ENCODE data around the gene SNAPC1. TPM values are rescaled to one million over a fixed set of nuclear protein-coding genes. Genes with fewer than 3 reads are reported as not detected.

SNAPC1 gene
- total and polyA plus RNA-seq, 2 donors (not counting 1 experiment from before 2014, with no cell fraction given) = 23.4 to 29.6 TPM

GRCh38 chr14:61832783-61833182 is 70.6 kb downstream of the SNAPC1 start:
- Histone ChIP-seq H4K20me1 (ENCODE audit: control insufficient read depth, extremely low read depth, insufficient read depth, low read length) (no peaks in the 10 kb centered on the region), H3K4me3 (replicated peaks in 1 of 4; ENCODE audit: control extremely low read depth in 1 of 4, insufficient read depth in 1 of 4, low read depth in 3 of 4, low read length in 4 of 4) (no peak overlapping the region), H3K36me3 (ENCODE audit: control insufficient read depth, insufficient read depth, low read length) (no peaks in the 10 kb centered on the region), H3K9me3 (ENCODE audit: control insufficient read depth, insufficient read depth, low read depth, low read length) (no peaks in the 10 kb centered on the region), H3K9ac (ENCODE audit: insufficient read depth, low read length) (no peak overlapping the region), H3K27me3 (ENCODE audit: control insufficient read depth, insufficient read depth, low read length) (peaks cover 3% of the 10 kb centered on the region), H2AFZ (ENCODE audit: low read length) (no peak overlapping the region), H3K79me2 (ENCODE audit: control insufficient read depth, insufficient read depth, low read length) (no peaks in the 10 kb centered on the region), H3K4me1 (ENCODE audit: control insufficient read depth, extremely low read depth, insufficient read depth, low read length) (no peaks in the 10 kb centered on the region), H3K27ac (ENCODE audit: insufficient read depth, low read length) (no peak overlapping the region), H3K4me2 (ENCODE audit: extremely low read depth, insufficient read depth, low read length) (no peak overlapping the region)
- TF ChIP-seq CTCF (conservative IDR thresholded peaks at IDR 0.05 in 1 of 2, IDR thresholded peaks at IDR 0.05 in 1 of 2; ENCODE audit: low read depth in 1 of 2, low read length in 2 of 2) (no peak), EZH2 (IDR thresholded peaks at IDR 0.05; ENCODE audit: low read length, missing control alignments) (no peak)
- DNase-seq (ENCODE audit: low read depth in 2 of 2) = no peak

- H2AFZ ChIP-seq (ENCODE audit: low read length) = no peak overlapping the region
- no peak for DNase-seq (ENCODE audit: low read depth in 2 of 2)
Measured at GRCh38 chr14:61836184-61836583, 74.0 kb downstream of the SNAPC1 start.

GRCh38 chr14:61836807-61837206 is 74.6 kb downstream of the SNAPC1 start:
- no peaks in the 10 kb centered on the region for H3K9me3 ChIP-seq (ENCODE audit: control insufficient read depth, insufficient read depth, low read depth, low read length)
- no peak overlapping the region for H3K9ac ChIP-seq (ENCODE audit: insufficient read depth, low read length)
- H3K27me3 ChIP-seq (ENCODE audit: control insufficient read depth, insufficient read depth, low read length) = no peaks in the 10 kb centered on the region

More at GRCh38 chr14:61836184-61836583, 74.0 kb downstream of the SNAPC1 start:
- no peaks in the 10 kb centered on the region for H4K20me1 ChIP-seq (ENCODE audit: control insufficient read depth, extremely low read depth, insufficient read depth, low read length)
- H3K4me3 ChIP-seq (replicated peaks in 1 of 4; ENCODE audit: control extremely low read depth in 1 of 4, insufficient read depth in 1 of 4, low read depth in 3 of 4, low read length in 4 of 4) = no peak overlapping the region
- H3K9me3 ChIP-seq (ENCODE audit: control insufficient read depth, insufficient read depth, low read depth, low read length) = no peaks in the 10 kb centered on the region
- no peaks in the 10 kb centered on the region for H3K79me2 ChIP-seq (ENCODE audit: control insufficient read depth, insufficient read depth, low read length)
- TF ChIP-seq CTCF (conservative IDR thresholded peaks at IDR 0.05 in 1 of 2, IDR thresholded peaks at IDR 0.05 in 1 of 2; ENCODE audit: low read depth in 1 of 2, low read length in 2 of 2) (no peak), EZH2 (IDR thresholded peaks at IDR 0.05; ENCODE audit: low read length, missing control alignments) (no peak)
- H3K36me3 ChIP-seq (ENCODE audit: control insufficient read depth, insufficient read depth, low read length) = no peaks in the 10 kb centered on the region
- no peak overlapping the region for H3K4me2 ChIP-seq (ENCODE audit: extremely low read depth, insufficient read depth, low read length)
- no peaks in the 10 kb centered on the region for H3K27me3 ChIP-seq (ENCODE audit: control insufficient read depth, insufficient read depth, low read length)
- no peaks in the 10 kb centered on the region for H3K4me1 ChIP-seq (ENCODE audit: control insufficient read depth, extremely low read depth, insufficient read depth, low read length)
- no peak overlapping the region for H3K27ac ChIP-seq (ENCODE audit: insufficient read depth, low read length)
- H3K9ac ChIP-seq (ENCODE audit: insufficient read depth, low read length) = no peak overlapping the region

More at GRCh38 chr14:61836807-61837206, 74.6 kb downstream of the SNAPC1 start:
- Histone ChIP-seq H3K4me2 (ENCODE audit: extremely low read depth, insufficient read depth, low read length) (no peak overlapping the region), H3K79me2 (ENCODE audit: control insufficient read depth, insufficient read depth, low read length) (no peaks in the 10 kb centered on the region), H4K20me1 (ENCODE audit: control insufficient read depth, extremely low read depth, insufficient read depth, low read length) (no peaks in the 10 kb centered on the region), H3K27ac (ENCODE audit: insufficient read depth, low read length) (no peak overlapping the region), H3K4me1 (ENCODE audit: control insufficient read depth, extremely low read depth, insufficient read depth, low read length) (no peaks in the 10 kb centered on the region), H2AFZ (ENCODE audit: low read length) (no peak overlapping the region), H3K36me3 (ENCODE audit: control insufficient read depth, insufficient read depth, low read length) (no peaks in the 10 kb centered on the region), H3K4me3 (replicated peaks in 1 of 4; ENCODE audit: control extremely low read depth in 1 of 4, insufficient read depth in 1 of 4, low read depth in 3 of 4, low read length in 4 of 4) (no peak overlapping the region)
- TF ChIP-seq EZH2 (IDR thresholded peaks at IDR 0.05; ENCODE audit: low read length, missing control alignments) = no peak
- TF ChIP-seq CTCF (conservative IDR thresholded peaks at IDR 0.05 in 1 of 2, IDR thresholded peaks at IDR 0.05 in 1 of 2; ENCODE audit: low read depth in 1 of 2, low read length in 2 of 2) = no peak
- no peak for DNase-seq (ENCODE audit: low read depth in 2 of 2)

All from fibroblast of lung (primary cell).